HG02759 (cell line): ENCODE results near the gene PPP2R5E.

Source experiments
- ATAC-seq: cut with Tn5 transposase; IDR thresholded peaks from one replicate; pipeline ENCODE4 v1.9.1; 2021; ENCODE audit warnings: mild to moderate bottlenecking, moderate library complexity; ENCODE audit not compliant: unreplicated experiment

Gene PPP2R5E

GRCh38 chr14:63435838-63436237, 107.3 kb downstream of the PPP2R5E start:
- no peak for ATAC-seq

- ATAC-seq, result no peak
Measured at GRCh38 chr14:63435204-63435603, 108.0 kb downstream of the PPP2R5E start.

GRCh38 chr14:63432888-63433552, 110.2 kb downstream of the PPP2R5E start:
- no peak for ATAC-seq

GRCh38 chr14:63432228-63432627, 110.9 kb downstream of the PPP2R5E start:
- ATAC-seq, result no peak

GRCh38 chr14:63431466-63431865, 111.7 kb downstream of the PPP2R5E start:
- no peak for ATAC-seq

- no peak for ATAC-seq
Measured at GRCh38 chr14:63428486-63428885, 114.7 kb downstream of the PPP2R5E start.

GRCh38 chr14:63426838-63427352, 116.3 kb downstream of the PPP2R5E start:
- ATAC-seq, result no peak

GRCh38 chr14:63423889-63424288, 119.3 kb downstream of the PPP2R5E start:
- ATAC-seq, result no peak

GRCh38 chr14:63423381-63423780, 119.8 kb downstream of the PPP2R5E start:
- ATAC-seq, result no peak

GRCh38 chr14:63421919-63422318, 121.3 kb downstream of the PPP2R5E start:
- no peak for ATAC-seq

- ATAC-seq, result no peak
Measured at GRCh38 chr14:63421226-63421625, 122.0 kb downstream of the PPP2R5E start.

- ATAC-seq, result no peak
Measured at GRCh38 chr14:63418020-63418419, 125.2 kb downstream of the PPP2R5E start.

- ATAC-seq, result no peak
Measured at GRCh38 chr14:63413009-63413408, 130.2 kb downstream of the PPP2R5E start.

- ATAC-seq, result no peak
Measured at GRCh38 chr14:63406333-63406732, 136.8 kb downstream of the PPP2R5E start.

- ATAC-seq, result no peak
Measured at GRCh38 chr14:63405715-63406114, 137.5 kb downstream of the PPP2R5E start.

- no peak for ATAC-seq
Measured at GRCh38 chr14:63404906-63405305, 138.3 kb downstream of the PPP2R5E start.

GRCh38 chr14:63401646-63402045, 141.5 kb downstream of the PPP2R5E start:
- no peak for ATAC-seq

- no peak for ATAC-seq
Measured at GRCh38 chr14:63398952-63399351, 144.2 kb downstream of the PPP2R5E start.

GRCh38 chr14:63394841-63395240, 148.3 kb downstream of the PPP2R5E start:
- ATAC-seq, result no peak

GRCh38 chr14:63394432-63394831, 148.7 kb downstream of the PPP2R5E start:
- ATAC-seq, result no peak

- no peak for ATAC-seq
Measured at GRCh38 chr14:63393012-63393411, 150.2 kb downstream of the PPP2R5E start.

GRCh38 chr14:63392236-63392635, 150.9 kb downstream of the PPP2R5E start:
- no peak for ATAC-seq
